HEK293T (cell line): ENCODE results near the gene RABEPK.
"Not testable (repeated sequence)": the region's sequence is repeated elsewhere in the genome, so short reads cannot be mapped to it uniquely, and the experiment has no call there.

ENCODE experiments used
- CTCF ChIA-PET: fragments of 350-600 bp; formaldehyde crosslinking; extraction: SDS; loops from one replicate; lab custom pipeline; 2021; ENCODE audit warnings: antibody characterized with exemption, inconsistent platforms; lab: Yijun Ruan, JAX
- POLR2A ChIA-PET: fragments of 350-600 bp; formaldehyde crosslinking; extraction: SDS; loops from one replicate; lab custom pipeline; 2020; ENCODE audit warnings: antibody characterized with exemption, inconsistent platforms; lab: Yijun Ruan, JAX
- DNase-seq: peaks from one replicate; pipeline ENCODE4 v3.0.0; 2012; ENCODE audit warnings: mixed read lengths; ENCODE audit errors: extremely low spot score
- ARNT ChIP-seq: fragments of 450-650 bp; IDR thresholded peaks from 2 replicates; pipeline ENCODE4 v1.6.1; 2017; ENCODE audit warnings: mild to moderate bottlenecking
- BHLHE40 ChIP-seq: fragments of 450-650 bp; IDR thresholded peaks from 2 replicates; pipeline ENCODE4 v1.6.1; 2016; ENCODE audit warnings: mild to moderate bottlenecking, moderate library complexity, borderline replicate concordance
- CTBP1 ChIP-seq: fragments of 450-650 bp; IDR thresholded peaks from 2 replicates; pipeline ENCODE4 v1.6.1; 2016; ENCODE audit warnings: borderline replicate concordance
- ELF4 ChIP-seq: fragments of 450-650 bp; IDR thresholded peaks from 2 replicates; pipeline ENCODE4 v1.6.1; 2017; ENCODE audit warnings: antibody characterized with exemption
- FOXA1 ChIP-seq: fragments of 450-650 bp; IDR thresholded peaks from 2 replicates; pipeline ENCODE4 v1.6.1; 2016; ENCODE audit warnings: mild to moderate bottlenecking
- FOXK2 ChIP-seq: fragments of 450-650 bp; IDR thresholded peaks from 2 replicates; pipeline ENCODE4 v1.6.1; 2016; ENCODE audit warnings: mild to moderate bottlenecking
- FOXM1 ChIP-seq: fragments of 450-650 bp; IDR thresholded peaks from 2 replicates; pipeline ENCODE4 v1.6.1; 2017; ENCODE audit warnings: mild to moderate bottlenecking, borderline replicate concordance
- HDGF ChIP-seq: fragments of 450-650 bp; IDR thresholded peaks from 2 replicates; pipeline ENCODE4 v1.6.1; 2017; ENCODE audit warnings: antibody characterized with exemption, borderline replicate concordance
- L3MBTL2 ChIP-seq: fragments of 450-650 bp; conservative IDR thresholded peaks from 2 replicates; pipeline ENCODE4 v1.6.1; 2016; ENCODE audit warnings: mild to moderate bottlenecking
- LEF1 ChIP-seq: fragments of 450-650 bp; IDR thresholded peaks from 2 replicates; pipeline ENCODE4 v1.6.1; 2017; ENCODE audit warnings: mild to moderate bottlenecking, borderline replicate concordance
- NFRKB ChIP-seq: fragments of 450-650 bp; IDR thresholded peaks from 2 replicates; pipeline ENCODE4 v1.6.1; 2016; ENCODE audit warnings: mild to moderate bottlenecking, moderate library complexity
- SP1 ChIP-seq: fragments of 450-650 bp; IDR thresholded peaks from 2 replicates; pipeline ENCODE4 v1.6.1; 2017
- SUZ12 ChIP-seq: fragments of 450-650 bp; IDR thresholded peaks from 2 replicates; pipeline ENCODE4 v1.6.1; 2016; ENCODE audit warnings: mild to moderate bottlenecking
- TARDBP ChIP-seq: fragments of 450-650 bp; IDR thresholded peaks from 2 replicates; pipeline ENCODE4 v1.6.1; 2016
- ZNF384 ChIP-seq: fragments of 450-650 bp; IDR thresholded peaks from 2 replicates; pipeline ENCODE4 v1.6.1; 2016
- TF ChIP-seq, protein P1 (sequence below): fragments of 450-650 bp; IDR thresholded peaks from 2 replicates; pipeline ENCODE4 v1.6.1; 2016

The RABEPK gene

GRCh38 chr9:125258160-125258785 lies 57.9 kb downstream of the RABEPK start:
- CTCF ChIA-PET: interaction anchor here (0.6 kb wide), 1 partner anchor 45 kb away, joined by 4 read pairs; no protein-coding TSS in a partner anchor

GRCh38 chr9:125258832-125259534 lies 58.6 kb downstream of the RABEPK start:
- TF ChIP-seq HDGF (no peak), LEF1 (no peak), SUZ12 (no peak), FOXA1 (no peak), TARDBP (no peak), ARNT (no peak), BHLHE40 (no peak), SP1 (no peak), ELF4 (no peak), ZNF384 (no peak), CTBP1 (no peak), FOXM1 (no peak), FOXK2 (no peak), NFRKB (no peak), L3MBTL2 (no peak)
- TF ChIP-seq, protein P1, sequence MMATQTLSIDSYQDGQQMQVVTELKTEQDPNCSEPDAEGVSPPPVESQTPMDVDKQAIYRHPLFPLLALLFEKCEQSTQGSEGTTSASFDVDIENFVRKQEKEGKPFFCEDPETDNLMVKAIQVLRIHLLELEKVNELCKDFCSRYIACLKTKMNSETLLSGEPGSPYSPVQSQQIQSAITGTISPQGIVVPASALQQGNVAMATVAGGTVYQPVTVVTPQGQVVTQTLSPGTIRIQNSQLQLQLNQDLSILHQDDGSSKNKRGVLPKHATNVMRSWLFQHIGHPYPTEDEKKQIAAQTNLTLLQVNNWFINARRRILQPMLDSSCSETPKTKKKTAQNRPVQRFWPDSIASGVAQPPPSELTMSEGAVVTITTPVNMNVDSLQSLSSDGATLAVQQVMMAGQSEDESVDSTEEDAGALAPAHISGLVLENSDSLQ: no peak
- DNase-seq: no peak
- POLR2A ChIA-PET: interaction anchor here (1.1 kb wide), 1 partner anchor 18 kb away, joined by 3 read pairs; the partner anchor contains the start of gene HSPA5
- CTCF ChIA-PET: no interaction called here

More at GRCh38 chr9:125258160-125258785, 57.9 kb downstream of the RABEPK start:
- DNase-seq: no peak
- POLR2A ChIA-PET: interaction anchor here (1.1 kb wide), 1 partner anchor 17 kb away, joined by 3 read pairs; the partner anchor contains the start of gene HSPA5
- TF ChIP-seq FOXM1 (no peak), BHLHE40 (no peak), CTBP1 (no peak), LEF1 (no peak), ARNT (no peak), FOXA1 (no peak), FOXK2 (no peak), NFRKB (no peak), L3MBTL2 (no peak), ELF4 (no peak), TARDBP (no peak), SP1 (no peak)

DNA sequence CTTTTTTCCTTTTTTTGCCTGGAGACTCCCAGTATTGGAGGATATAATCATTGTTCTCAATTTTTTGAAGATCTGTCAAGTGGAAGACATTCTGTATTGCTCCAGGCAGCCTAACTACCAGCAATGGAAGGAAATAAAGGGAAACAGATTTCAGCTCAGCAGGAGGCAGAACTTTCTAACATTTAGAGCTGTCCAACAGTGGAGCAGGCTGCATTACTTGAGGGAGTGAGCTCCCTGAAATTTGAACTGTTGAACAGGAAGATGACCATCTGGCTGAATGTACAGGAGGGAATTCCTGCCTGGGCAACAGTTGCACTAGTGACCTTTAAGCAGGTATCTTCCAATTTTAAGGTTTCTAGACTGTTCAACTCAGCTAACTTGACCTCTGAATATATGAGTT lies 60.2 kb downstream of the RABEPK start:
- no peak for DNase-seq
- CTCF ChIA-PET: no interaction called here
- POLR2A ChIA-PET: interaction anchor here (0.6 to 4.3 kb wide), 3 partner anchors 19 to 140 kb away, joined by 3 to 33 read pairs (median 4); partner anchors contain the start of gene HSPA5
- no peak for TF ChIP-seq ARNT
- no peak for TF ChIP-seq CTBP1
- TF ChIP-seq TARDBP: no peak
- TF ChIP-seq HDGF: no peak
- TF ChIP-seq ZNF384: no peak

DNA sequence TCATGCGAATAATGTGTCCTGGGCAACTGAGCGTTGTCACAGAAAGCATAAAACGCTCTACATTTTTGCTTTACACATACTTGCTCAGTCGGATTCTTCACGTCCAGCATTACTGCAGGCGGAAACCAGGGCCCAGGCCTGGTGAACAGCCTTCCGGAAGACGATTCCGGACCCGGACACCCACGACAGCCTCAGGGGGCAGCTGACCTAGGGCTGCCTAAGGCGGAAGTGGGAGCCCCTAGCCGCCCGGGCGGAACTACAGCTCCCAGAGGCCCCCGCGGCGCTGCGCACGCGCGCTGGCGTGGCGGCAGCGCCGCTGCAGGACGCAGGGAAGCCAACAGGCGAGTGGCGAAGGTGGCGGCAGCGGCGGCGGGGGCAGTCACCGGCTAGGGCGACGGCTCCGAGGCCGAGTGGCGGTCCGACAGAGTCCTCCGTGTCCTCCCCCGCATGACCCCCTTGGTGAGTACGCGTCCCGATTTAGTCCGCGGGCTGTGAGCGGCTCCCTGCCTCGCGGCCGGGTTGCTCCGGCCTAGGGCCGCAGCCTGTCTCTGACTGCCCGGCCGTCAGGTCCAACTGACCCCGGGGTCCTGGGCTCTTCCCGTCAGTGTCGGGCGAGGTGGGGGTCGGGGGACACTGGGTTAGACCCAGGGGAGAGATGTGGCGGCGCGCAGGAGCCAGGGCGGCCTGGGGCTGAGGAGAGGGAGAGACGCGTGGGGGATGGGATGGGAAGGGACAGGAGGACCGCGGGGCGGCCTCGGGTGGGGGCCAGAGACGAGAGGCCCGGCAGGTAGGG lies 61.4 kb downstream of the RABEPK start, which contains the start of gene GAPVD1:
Gene GAPVD1 (plus strand): TSS at position 326 of the 793 bp plus-strand sequence. CDS start 37,096 bp downstream, outside the sequence.
- peak; percentile 99 for DNase-seq
- ChIA-PET CTCF (no interaction called here), POLR2A (interaction anchor here (0.7 to 4.3 kb wide), 4 partner anchors 19 to 107 kb away, joined by 3 to 33 read pairs (median 4); partner anchors contain the start of gene HSPA5)
- TF ChIP-seq ELF4 (peak; percentile 96), BHLHE40 (no peak)

- CTCF ChIA-PET: no interaction called here
- POLR2A ChIA-PET: interaction anchor here (1.2 to 4.3 kb wide), 2 partner anchors 19 to 21 kb away, joined by 4 to 33 read pairs; partner anchors contain the start of gene HSPA5
- TF ChIP-seq TARDBP: no peak
- no peak for TF ChIP-seq HDGF
- no peak for TF ChIP-seq ELF4
- no peak for TF ChIP-seq FOXM1
- TF ChIP-seq NFRKB: no peak
- TF ChIP-seq L3MBTL2: no peak
- TF ChIP-seq FOXA1: no peak
- TF ChIP-seq FOXK2: no peak
- TF ChIP-seq ARNT: no peak
- no peak for TF ChIP-seq SUZ12
- no peak for TF ChIP-seq LEF1
- no peak for TF ChIP-seq CTBP1
- TF ChIP-seq ZNF384: no peak
- TF ChIP-seq BHLHE40: no peak
- no peak for TF ChIP-seq SP1
- TF ChIP-seq, protein P1: no peak
- DNase-seq: peak; percentile 38
Measured at GRCh38 chr9:125262294-125262991, 62.1 kb downstream of the RABEPK start.

GRCh38 chr9:125264068-125264467 lies 63.7 kb downstream of the RABEPK start:
- DNase-seq, CTCF ChIA-PET: not testable (repeated sequence)
- POLR2A ChIA-PET: interaction anchor here (1.3 kb wide), 1 partner anchor 23 kb away, joined by 3 read pairs; the partner anchor contains the start of gene HSPA5
